Breast epithelium (tissue), 3 donors: ENCODE data around the gene DMD.

ENCODE experiments used
- POLR2A ChIP-seq: fragments of 450-650 bp; IDR thresholded peaks from one replicate; pipeline ENCODE4 v1.6.1; 2016; ENCODE audit warnings: antibody characterized with exemption, mild to moderate bottlenecking, moderate library complexity
- POLR2AphosphoS5 ChIP-seq, 3 donors: sonication (generic); formaldehyde crosslinking; IDR thresholded peaks; one replicate each; pipeline ENCODE4 v1.6.1; 2017; ENCODE audit warnings: antibody characterized with exemption in 3 of 3
- TF ChIP-seq, protein P1 (sequence below), 3 donors: fragments of 450-650 bp; IDR thresholded peaks; one replicate each; pipeline ENCODE4 v1.5.1; 2016 to 2017; ENCODE audit warnings: antibody characterized with exemption in 3 of 3, mild to moderate bottlenecking in 3 of 3, moderate library complexity in 3 of 3

DNA sequence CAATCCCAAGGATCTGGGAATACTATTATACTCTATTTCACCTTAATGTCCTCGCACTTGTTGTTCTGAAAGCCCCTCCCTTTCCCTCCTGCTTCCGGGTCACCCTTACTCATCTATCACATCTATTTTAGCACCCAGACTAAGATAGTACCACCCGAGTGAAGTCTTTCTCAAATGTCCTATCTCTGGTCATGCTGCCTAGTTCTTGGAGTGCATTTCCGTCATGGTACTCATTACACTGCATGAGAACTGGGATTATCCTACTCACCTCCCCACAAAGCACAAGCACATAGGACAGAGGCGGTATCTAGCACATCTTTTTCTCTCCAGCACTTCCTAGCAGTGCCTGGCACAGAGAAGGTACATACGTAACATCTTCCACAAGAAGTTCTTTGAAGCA is 1195.2 kb downstream of the DMD start:
- TF ChIP-seq, protein P1, sequence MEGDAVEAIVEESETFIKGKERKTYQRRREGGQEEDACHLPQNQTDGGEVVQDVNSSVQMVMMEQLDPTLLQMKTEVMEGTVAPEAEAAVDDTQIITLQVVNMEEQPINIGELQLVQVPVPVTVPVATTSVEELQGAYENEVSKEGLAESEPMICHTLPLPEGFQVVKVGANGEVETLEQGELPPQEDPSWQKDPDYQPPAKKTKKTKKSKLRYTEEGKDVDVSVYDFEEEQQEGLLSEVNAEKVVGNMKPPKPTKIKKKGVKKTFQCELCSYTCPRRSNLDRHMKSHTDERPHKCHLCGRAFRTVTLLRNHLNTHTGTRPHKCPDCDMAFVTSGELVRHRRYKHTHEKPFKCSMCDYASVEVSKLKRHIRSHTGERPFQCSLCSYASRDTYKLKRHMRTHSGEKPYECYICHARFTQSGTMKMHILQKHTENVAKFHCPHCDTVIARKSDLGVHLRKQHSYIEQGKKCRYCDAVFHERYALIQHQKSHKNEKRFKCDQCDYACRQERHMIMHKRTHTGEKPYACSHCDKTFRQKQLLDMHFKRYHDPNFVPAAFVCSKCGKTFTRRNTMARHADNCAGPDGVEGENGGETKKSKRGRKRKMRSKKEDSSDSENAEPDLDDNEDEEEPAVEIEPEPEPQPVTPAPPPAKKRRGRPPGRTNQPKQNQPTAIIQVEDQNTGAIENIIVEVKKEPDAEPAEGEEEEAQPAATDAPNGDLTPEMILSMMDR (IDR thresholded peaks at IDR 0.05): no peak
- no peak for TF ChIP-seq POLR2AphosphoS5 (IDR thresholded peaks at IDR 0.05)
- no peak for TF ChIP-seq POLR2A
